Common myeloid progenitor, CD34-positive (primary cell): Measurements from ENCODE around the gene TLX2.

Experiments
- CTCF ChIA-PET: fragments of 350-600 bp; sonication (Branson Sonifier 250); formaldehyde crosslinking; loops from one replicate; lab custom pipeline; 2021; ENCODE audit warnings: antibody characterized with exemption; lab: Charles Lee
- POLR2A ChIA-PET: fragments of 350-600 bp; sonication (Branson Sonifier 250); formaldehyde crosslinking; loops from one replicate; lab custom pipeline; 2021; ENCODE audit warnings: antibody characterized with exemption; lab: Charles Lee
- DNase-seq, 3 donors: peaks; one replicate each; pipeline versions ENCODE4 v3.0.0 to v3.0.0-alpha.2; 2013
- H3K27ac ChIP-seq, 2 experiments: 1 replicate in 1 of 2; 2 replicates in 1 of 2; pipeline ENCODE4 v1.7.0; 2013; ENCODE audit warnings: inconsistent platforms in 2 of 2, low read length in 2 of 2, mild to moderate bottlenecking in 2 of 2, low read depth in 1 of 2, moderate library complexity in 1 of 2; ENCODE audit not compliant: severe bottlenecking in 2 of 2, insufficient read depth in 1 of 2, poor library complexity in 1 of 2
- H3K27me3 ChIP-seq, 5 experiments: replicated peaks in 2 of 5; 1 replicate in 3 of 5; 2 replicates in 2 of 5; pipeline versions ENCODE4 v1.6.1 to v1.7.0; 2013; ENCODE audit warnings: low read length in 4 of 5, mild to moderate bottlenecking in 2 of 5, moderate library complexity in 2 of 5, inconsistent platforms in 1 of 5; ENCODE audit not compliant: insufficient read depth in 5 of 5, control insufficient read depth in 4 of 5
- H3K36me3 ChIP-seq, 4 experiments: 1 replicate in 2 of 4; 2 replicates in 2 of 4; pipeline versions ENCODE4 v1.6.1 to v1.7.0; 2013; ENCODE audit warnings: low read length in 3 of 4, control low read depth in 1 of 4, mild to moderate bottlenecking in 1 of 4; ENCODE audit not compliant: control insufficient read depth in 4 of 4, insufficient read depth in 4 of 4
- H3K4me1 ChIP-seq, 4 experiments: 1 replicate in 3 of 4; 2 replicates in 1 of 4; pipeline versions ENCODE4 v1.6.1 to v1.7.1; 2013; ENCODE audit warnings: low read length in 3 of 4, mild to moderate bottlenecking in 3 of 4, control low read depth in 1 of 4, inconsistent platforms in 1 of 4, moderate library complexity in 1 of 4; ENCODE audit not compliant: control insufficient read depth in 4 of 4, insufficient read depth in 4 of 4; ENCODE audit errors: control extremely low read depth in 1 of 4
- H3K4me3 ChIP-seq, 7 experiments: 1 replicate in 4 of 7; 2 replicates in 3 of 7; pipeline versions ENCODE4 v1.5.1 to v1.7.0; 2013; ENCODE audit warnings: mild to moderate bottlenecking in 7 of 7, low read length in 6 of 7, moderate library complexity in 6 of 7, inconsistent platforms in 2 of 7, low read depth in 2 of 7, control low read depth in 1 of 7; ENCODE audit not compliant: insufficient read depth in 4 of 7, control insufficient read depth in 1 of 7; ENCODE audit errors: extremely low read depth in 1 of 7
- H3K9me3 ChIP-seq, 5 experiments: 1 replicate in 4 of 5; 2 replicates in 1 of 5; pipeline versions ENCODE4 v1.6.1 to v1.7.1; 2013; ENCODE audit warnings: low read length in 4 of 5, mild to moderate bottlenecking in 2 of 5, inconsistent platforms in 1 of 5, low read depth in 1 of 5, moderate library complexity in 1 of 5; ENCODE audit not compliant: control insufficient read depth in 4 of 5, insufficient read depth in 2 of 5; ENCODE audit errors: control extremely low read depth in 1 of 5
- WGBS: methylation state at CpG from one replicate; pipeline ENCODE4 v1.1.5; 2013; ENCODE audit not compliant: insufficient coverage; 5-methylcytosine and 5-hydroxymethylcytosine counted together

TLX2 gene

DNA sequence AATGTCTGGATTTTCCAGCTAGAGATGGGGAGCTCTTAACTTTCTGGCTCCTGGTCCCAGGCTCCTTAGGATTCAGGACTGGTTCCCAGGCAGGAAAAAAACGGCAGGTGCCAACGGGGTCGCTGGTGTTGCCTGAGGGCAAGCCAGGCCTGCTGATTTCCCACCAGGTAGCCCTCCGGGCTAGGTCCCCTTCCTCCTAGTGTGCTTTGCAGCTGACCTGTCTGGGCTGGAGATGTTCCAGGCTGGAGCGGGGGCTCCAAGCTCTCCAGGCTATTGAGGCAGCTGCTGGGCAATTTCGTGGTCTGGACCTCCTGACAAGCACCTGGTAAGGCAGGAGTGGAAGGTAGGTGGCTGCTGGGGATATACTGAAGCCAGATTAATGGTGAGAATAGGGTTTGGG is 39.8 kb upstream of the TLX2 start:
- DNase-seq = no peak
- Histone ChIP-seq H3K27ac (no peak overlapping the region), H3K27me3 (no peaks in the 10 kb centered on the region), H3K4me1 (peaks cover 7 to 39% (median 21%) of the 10 kb centered on the region in 4 experiments), H3K36me3 (peaks cover 2 to 26% (median 23%) of the 10 kb centered on the region in 4 experiments), H3K9me3 (no peaks in the 10 kb centered on the region), H3K4me3 (no peak overlapping the region)
- ChIA-PET POLR2A (interaction anchor here (1.2 kb wide), 1 partner anchor 17 kb away, joined by 5 read pairs; the partner anchor contains the start of gene WBP1), CTCF (interaction anchor here (1.0 to 3.9 kb wide), 5 partner anchors 9 to 113 kb away, joined by 3 to 39 read pairs (median 12); partner anchors contain the start of genes CCDC142, LBX2 and TTC31)
- WGBS = 92% methylated on average over 4 of the region's 6 CpGs

DNA sequence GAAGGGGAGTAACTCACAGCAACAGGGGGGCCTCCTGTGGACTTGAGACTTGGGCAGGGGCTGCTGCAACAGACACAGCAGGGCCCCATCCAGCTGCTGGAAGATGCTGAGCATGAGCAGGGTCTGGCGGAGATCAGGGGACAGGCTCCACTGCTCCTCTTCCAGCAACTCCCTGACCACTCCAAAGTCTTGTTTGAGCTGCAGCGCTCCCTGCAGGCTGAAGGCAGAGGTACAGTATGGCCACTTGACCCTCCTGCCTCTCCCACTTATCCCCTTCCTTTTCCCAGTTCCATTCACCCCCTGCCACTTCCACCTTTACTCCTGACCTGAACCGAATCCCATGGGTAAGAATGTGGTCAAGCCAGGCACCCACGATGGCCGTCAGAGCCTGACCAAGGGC is 39.4 kb upstream of the TLX2 start:
- H3K27me3 ChIP-seq = no peaks in the 10 kb centered on the region
- peaks cover 2 to 26% (median 23%) of the 10 kb centered on the region in 4 experiments for H3K36me3 ChIP-seq
- DNase-seq = no peak
- H3K27ac ChIP-seq = no peak overlapping the region
- CTCF ChIA-PET = interaction anchor here (0.9 to 3.9 kb wide), 11 partner anchors 8 to 113 kb away, joined by 3 to 39 read pairs (median 4); partner anchors contain the start of genes CCDC142, INO80B, LBX2 and TTC31
- peaks cover 7 to 39% (median 21%) of the 10 kb centered on the region in 4 experiments for H3K4me1 ChIP-seq
- H3K4me3 ChIP-seq = no peak overlapping the region
- WGBS = 91% methylated on average over 4 of the region's 5 CpGs
- no peaks in the 10 kb centered on the region for H3K9me3 ChIP-seq
- POLR2A ChIA-PET = interaction anchor here (1.2 kb wide), 1 partner anchor 17 kb away, joined by 5 read pairs; the partner anchor contains the start of gene WBP1

DNA sequence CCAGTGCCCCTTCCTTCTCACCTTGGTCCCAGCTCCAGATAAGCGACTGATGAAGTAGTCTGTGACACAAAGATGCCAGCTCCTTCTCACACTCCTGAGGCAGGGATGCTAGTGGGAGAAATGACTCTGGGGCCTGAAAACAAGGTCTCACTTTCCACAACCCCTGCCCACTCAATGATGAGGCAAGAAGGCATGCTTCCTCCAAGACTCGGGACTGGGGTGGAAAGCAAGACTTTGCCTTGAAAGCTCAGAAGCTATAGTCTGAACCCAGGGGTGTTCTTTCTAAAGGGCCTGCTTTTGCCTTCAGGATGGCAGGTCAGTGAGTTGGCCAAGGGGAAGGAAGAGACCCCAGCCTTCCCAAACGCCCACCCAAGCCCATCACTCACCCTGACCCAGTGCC is 32.8 kb upstream of the TLX2 start:
- WGBS = 100% methylated on average over 1 of the region's 3 CpGs
- no peaks in the 10 kb centered on the region for H3K9me3 ChIP-seq
- CTCF ChIA-PET = interaction anchor here (0.9 to 7.6 kb wide), 9 partner anchors 8 to 106 kb away, joined by 3 to 75 read pairs (median 5); partner anchors contain the start of genes INO80B, MRPL53 and WBP1
- POLR2A ChIA-PET = interaction anchor here (2.4 to 2.8 kb wide), 2 partner anchors 9 to 24 kb away, joined by 13 to 16 read pairs; partner anchors contain the start of genes MRPL53 and WBP1
- peaks cover 5 to 22% (median 17%) of the 10 kb centered on the region in 4 experiments for H3K36me3 ChIP-seq
- peak overlapping the region in 1 of 2 experiments; percentile 81 for H3K27ac ChIP-seq
- H3K4me3 ChIP-seq = peak overlapping the region; percentile 88 to 100 (median 94)
- H3K27me3 ChIP-seq = no peaks in the 10 kb centered on the region
- peaks cover 4 to 37% (median 23%) of the 10 kb centered on the region in 4 experiments for H3K4me1 ChIP-seq
- no peak for DNase-seq

DNA sequence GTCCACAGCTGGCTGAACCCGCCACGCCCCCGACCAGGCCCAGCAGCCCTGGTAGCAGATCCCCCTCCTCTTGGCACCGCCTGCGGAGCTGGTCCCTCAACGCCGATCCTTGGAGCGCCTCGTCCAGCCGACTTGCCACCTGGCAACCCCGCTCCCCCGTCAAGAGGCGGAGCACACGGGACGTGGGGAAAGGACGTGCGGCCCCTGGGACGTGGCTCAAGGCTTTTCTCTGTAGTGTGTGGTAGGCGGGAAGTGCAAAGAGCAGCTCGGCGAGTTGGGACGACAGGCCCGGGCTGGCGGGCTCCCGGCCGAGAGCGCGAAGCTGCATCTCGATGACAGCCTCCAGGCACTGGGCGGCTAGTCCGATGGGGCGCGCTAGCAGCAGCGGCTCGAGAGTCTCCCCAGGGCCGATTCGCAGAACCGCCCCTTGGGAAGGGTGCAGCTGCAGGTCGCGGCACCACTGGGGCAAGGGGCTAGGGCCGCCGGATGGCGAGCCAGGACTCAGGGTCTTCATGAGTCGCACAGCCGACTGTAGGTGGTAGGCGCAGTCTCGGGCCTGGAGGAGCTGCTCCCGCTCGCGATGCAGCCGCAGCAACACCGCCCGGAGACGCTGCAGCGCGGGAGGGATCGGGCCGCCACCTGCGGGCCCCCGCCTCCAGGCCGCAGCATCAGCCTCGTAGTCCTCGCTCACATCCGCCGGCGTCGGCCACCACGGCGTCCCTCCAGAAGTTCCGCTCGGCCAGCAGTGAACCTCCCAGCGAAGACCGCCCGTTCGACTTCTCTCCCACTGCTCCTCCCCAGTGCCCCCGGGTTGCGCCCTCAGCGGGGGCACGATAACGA is 32.1 kb upstream of the TLX2 start:
- Histone ChIP-seq H3K27me3 (no peaks in the 10 kb centered on the region), H3K4me3 (peak overlapping the region; percentile 88 to 100 (median 94)), H3K36me3 (peaks cover 6 to 22% (median 15%) of the 10 kb centered on the region in 4 experiments), H3K4me1 (peaks cover 4 to 33% (median 23%) of the 10 kb centered on the region in 4 experiments), H3K27ac (peak overlapping the region; percentile 61 to 81), H3K9me3 (no peaks in the 10 kb centered on the region)
- WGBS = 3% methylated on average over 76 of the region's 80 CpGs
- ChIA-PET CTCF (interaction anchor here (0.8 to 7.6 kb wide), 26 partner anchors 8 to 118 kb away, joined by 3 to 75 read pairs (median 5); partner anchors contain the start of genes INO80B, MRPL53, TLX2 and WBP1), POLR2A (interaction anchor here (2.2 to 2.8 kb wide), 3 partner anchors 9 to 48 kb away, joined by 13 to 16 read pairs (median 15); partner anchors contain the start of genes AUP1, HTRA2, MRPL53 and WBP1)
- peak in 1 of 3 donors; percentile 67 for DNase-seq

DNA sequence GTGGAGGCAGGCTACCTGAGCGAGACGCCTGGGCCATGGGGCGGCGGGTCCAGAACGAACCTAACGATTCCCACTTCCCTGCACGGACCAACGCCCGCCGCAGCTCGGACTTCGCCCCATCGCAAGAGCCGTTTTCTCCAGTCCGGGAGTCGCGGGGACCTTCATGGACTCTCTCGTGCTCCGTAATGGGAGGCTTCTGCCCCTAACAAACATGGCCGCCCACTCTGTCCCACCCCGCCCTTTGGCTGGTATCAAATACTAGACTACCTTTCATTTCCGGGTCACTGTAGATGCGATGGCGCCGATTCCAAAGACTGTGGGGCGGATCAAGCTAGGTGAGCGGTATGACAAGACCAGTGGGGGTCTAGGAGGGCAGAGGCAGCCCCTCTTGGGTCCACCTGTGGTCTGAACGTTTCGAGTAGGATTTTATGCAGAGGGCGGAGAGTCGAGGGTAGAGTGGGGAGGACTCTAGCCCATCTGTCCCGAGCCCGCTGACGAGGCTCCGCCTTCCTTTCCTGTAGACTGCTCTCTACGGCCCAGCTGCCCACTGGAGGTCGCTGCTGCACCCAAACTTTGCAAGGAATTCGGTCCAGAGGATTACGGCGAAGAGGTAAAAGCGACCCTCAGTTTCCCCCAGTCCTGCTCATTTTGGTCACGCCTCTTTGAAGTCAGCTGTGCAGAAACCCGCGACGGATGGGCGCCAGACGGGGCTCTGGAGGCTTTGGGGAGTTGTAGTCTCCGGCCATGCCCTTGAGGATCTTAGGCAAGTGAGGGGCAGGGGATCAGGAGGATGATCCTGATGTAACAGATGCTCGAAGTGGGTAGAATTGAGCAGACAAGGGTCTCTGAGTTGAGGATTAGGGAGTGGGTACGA is 31.2 kb upstream of the TLX2 start, which contains the start of the genes CCDC142 and TTC31:
Gene CCDC142, minus strand, starts transcription at position 198 of the 874 bp plus-strand sequence. Its CDS starts 161 bp downstream, at position 37.
Gene TTC31, plus strand, starts transcription at position 281 of the 874 bp plus-strand sequence. Its CDS starts 15 bp downstream, at position 296.
- Histone ChIP-seq H3K27ac (peak within 1 kb of the TSS; percentile 61 to 81), H3K36me3 (peaks cover 4 to 24% (median 15%) of the 10 kb centered on the region in 4 experiments), H3K9me3 (no peaks in the 10 kb centered on the region), H3K4me1 (peaks cover 4 to 27% (median 23%) of the 10 kb centered on the region in 4 experiments), H3K4me3 (peak within 1 kb of the TSS; percentile 88 to 100 (median 94)), H3K27me3 (no peaks in the 10 kb centered on the region)
- POLR2A ChIA-PET = interaction anchor here (1.0 to 2.8 kb wide), 4 partner anchors 10 to 48 kb away, joined by 3 to 16 read pairs (median 14); partner anchors contain the start of genes AUP1, HTRA2, MRPL53 and WBP1
- 1% methylated on average over 46 of the region's 50 CpGs for WGBS
- CTCF ChIA-PET = interaction anchor here (0.7 to 7.6 kb wide), 28 partner anchors 9 to 117 kb away, joined by 3 to 75 read pairs (median 5); partner anchors contain the start of genes INO80B, MRPL53, TLX2 and WBP1
- peak; percentile 94 to 96 (median 96) for DNase-seq
